Body of pancreas (tissue), 4 donors: ENCODE results near the gene B3GLCT. TPM values are rescaled to one million over a fixed set of nuclear protein-coding genes. Genes with fewer than 3 reads are reported as not detected.

ENCODE experiments used
- ATAC-seq: fragments of 150-250 bp; one replicate; pipeline ENCODE4 v1.9.1; 2016
- DNase-seq, 4 donors: peaks; one replicate each; pipeline ENCODE4 v3.0.0-alpha.2; 2019
- H3K27ac ChIP-seq, 4 donors: fragments of 200-600 bp; sonication (generic); 1 replicate in 3 of 4; 2 replicates in 1 of 4; pipeline versions ENCODE4 v1.5.1 to v1.6.1; 2016 to 2019; ENCODE audit warnings: mild to moderate bottlenecking in 1 of 4, mixed read lengths in 1 of 4, moderate library complexity in 1 of 4
- H3K27me3 ChIP-seq, 2 donors: fragments of 200-600 bp; sonication (generic); one replicate each; pipeline ENCODE4 v1.6.0; 2016; ENCODE audit warnings: mild to moderate bottlenecking in 1 of 2
- H3K36me3 ChIP-seq, 2 donors: fragments of 200-600 bp; sonication (generic); replicated peaks in 1 of 2; 2 replicates each; pipeline ENCODE4 v1.5.1; 2016; ENCODE audit warnings: low read depth in 2 of 2; ENCODE audit not compliant: insufficient read depth in 1 of 2
- H3K4me1 ChIP-seq: fragments of 200-600 bp; sonication (generic); one replicate; pipeline ENCODE4 v1.6.0; 2016
- H3K4me3 ChIP-seq, 2 donors: fragments of 200-600 bp; sonication (generic); 1 replicate in 1 of 2; 2 replicates in 1 of 2; pipeline ENCODE4 v1.5.1; 2016 to 2019
- H3K9me3 ChIP-seq, 3 donors: fragments of 200-600 bp; sonication (generic); 1 replicate in 2 of 3; 2 replicates in 1 of 3; pipeline ENCODE4 v1.5.1; 2016
- POLR2A ChIP-seq, 3 donors: fragments of 450-650 bp; IDR thresholded peaks; one replicate each; pipeline ENCODE4 v1.6.1; 2016; ENCODE audit warnings: antibody characterized with exemption in 3 of 3, mild to moderate bottlenecking in 2 of 3
- WGBS, 2 donors: methylation state at CpG; one replicate each; pipeline ENCODE4 v1.1.5; 2017; 5-methylcytosine and 5-hydroxymethylcytosine counted together
- intact Hi-C: fragments of 100-400 bp; cut with DNase I; formaldehyde crosslinking; loops from one replicate; pipeline ENCODE4 v1.15.1; 2023
- total RNA-seq, 2 donors: library from RNA; depleted of rRNA; stranded (reverse); fragments of >200 nt; gene quantifications; one replicate each; pipeline ENCODE4 v1.1.0, GENCODE V29; 2016
- TF ChIP-seq, protein P1 (sequence below), 7 experiments: fragments of 450-650 bp in 4 of 7; fragments of 200-600 bp in 3 of 7; sonication (generic) in 3 of 7; IDR thresholded peaks; one replicate each; pipeline ENCODE4 v1.5.1; 2016 to 2019; ENCODE audit warnings: antibody characterized with exemption in 7 of 7

Gene B3GLCT
- total RNA-seq, 2 donors from 2014 or later, result 2.0 to 5.2 TPM

DNA sequence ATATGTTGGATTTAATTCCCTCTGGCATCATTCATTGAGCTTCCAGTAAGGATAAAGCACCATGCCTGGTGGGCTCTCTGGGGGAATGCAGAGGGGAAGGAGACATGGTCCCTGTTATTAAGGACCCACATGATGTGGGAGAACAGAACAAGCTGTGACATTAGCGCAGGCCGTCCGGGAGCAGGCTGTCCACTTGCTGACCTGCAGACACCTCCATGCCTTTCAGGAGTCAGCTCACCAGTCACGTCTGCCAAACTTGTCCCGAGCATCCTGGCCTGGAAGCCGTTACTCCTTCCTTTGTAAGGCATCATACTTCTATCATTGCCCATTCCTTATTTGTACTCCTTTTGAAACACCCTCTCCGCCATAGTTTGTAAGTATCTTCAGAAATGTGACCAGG is 23.4 kb downstream of the B3GLCT start:
- no peaks in the 10 kb centered on the region for H3K4me1 ChIP-seq
- H3K4me3 ChIP-seq, result no peak overlapping the region
- H3K36me3 ChIP-seq, result no peaks in the 10 kb centered on the region
- TF ChIP-seq, protein P1, sequence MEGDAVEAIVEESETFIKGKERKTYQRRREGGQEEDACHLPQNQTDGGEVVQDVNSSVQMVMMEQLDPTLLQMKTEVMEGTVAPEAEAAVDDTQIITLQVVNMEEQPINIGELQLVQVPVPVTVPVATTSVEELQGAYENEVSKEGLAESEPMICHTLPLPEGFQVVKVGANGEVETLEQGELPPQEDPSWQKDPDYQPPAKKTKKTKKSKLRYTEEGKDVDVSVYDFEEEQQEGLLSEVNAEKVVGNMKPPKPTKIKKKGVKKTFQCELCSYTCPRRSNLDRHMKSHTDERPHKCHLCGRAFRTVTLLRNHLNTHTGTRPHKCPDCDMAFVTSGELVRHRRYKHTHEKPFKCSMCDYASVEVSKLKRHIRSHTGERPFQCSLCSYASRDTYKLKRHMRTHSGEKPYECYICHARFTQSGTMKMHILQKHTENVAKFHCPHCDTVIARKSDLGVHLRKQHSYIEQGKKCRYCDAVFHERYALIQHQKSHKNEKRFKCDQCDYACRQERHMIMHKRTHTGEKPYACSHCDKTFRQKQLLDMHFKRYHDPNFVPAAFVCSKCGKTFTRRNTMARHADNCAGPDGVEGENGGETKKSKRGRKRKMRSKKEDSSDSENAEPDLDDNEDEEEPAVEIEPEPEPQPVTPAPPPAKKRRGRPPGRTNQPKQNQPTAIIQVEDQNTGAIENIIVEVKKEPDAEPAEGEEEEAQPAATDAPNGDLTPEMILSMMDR (IDR thresholded peaks at IDR 0.05), result no peak
- no peak for TF ChIP-seq POLR2A (IDR thresholded peaks at IDR 0.05)
- intact Hi-C loops, result no loop called here
- no peaks in the 10 kb centered on the region for H3K9me3 ChIP-seq
- ATAC-seq, result no peak
- H3K27ac ChIP-seq, result no peak overlapping the region
- no peaks in the 10 kb centered on the region for H3K27me3 ChIP-seq
- WGBS, 2 donors, result 92 to 97% methylated on average over 7 of the region's 7 CpGs
- DNase-seq, result no peak

DNA sequence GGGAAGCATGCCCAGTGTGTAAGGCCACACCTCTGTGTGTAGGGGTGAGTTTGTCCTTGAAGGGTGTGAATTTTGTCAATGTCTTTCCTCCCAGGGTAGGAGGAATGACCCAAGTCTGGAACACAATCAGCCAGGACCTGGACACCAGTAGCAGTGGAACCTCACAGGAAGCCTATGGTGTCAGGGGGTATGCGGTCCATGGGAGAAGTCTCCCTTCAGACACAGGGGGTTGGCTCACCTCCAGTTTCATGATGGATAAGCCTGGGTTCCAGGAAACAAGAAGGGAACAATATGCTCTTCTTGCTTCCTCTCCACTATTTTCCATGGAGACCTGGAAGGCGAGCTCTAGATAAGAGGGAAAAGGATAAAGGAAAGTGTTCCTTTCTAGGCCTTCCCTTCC is 23.9 kb downstream of the B3GLCT start:
- no peaks in the 10 kb centered on the region for H3K4me1 ChIP-seq
- H3K36me3 ChIP-seq, result no peaks in the 10 kb centered on the region
- H3K9me3 ChIP-seq, result no peaks in the 10 kb centered on the region
- no peak overlapping the region for H3K27ac ChIP-seq
- ATAC-seq (no peak), DNase-seq (no peak)
- no peak overlapping the region for H3K4me3 ChIP-seq
- TF ChIP-seq, protein P1 (IDR thresholded peaks at IDR 0.05), result no peak
- intact Hi-C loops, result no loop called here
- WGBS, 2 donors, result 84 to 87% methylated on average over 2 of the region's 2 CpGs
- H3K27me3 ChIP-seq, result no peaks in the 10 kb centered on the region

DNA sequence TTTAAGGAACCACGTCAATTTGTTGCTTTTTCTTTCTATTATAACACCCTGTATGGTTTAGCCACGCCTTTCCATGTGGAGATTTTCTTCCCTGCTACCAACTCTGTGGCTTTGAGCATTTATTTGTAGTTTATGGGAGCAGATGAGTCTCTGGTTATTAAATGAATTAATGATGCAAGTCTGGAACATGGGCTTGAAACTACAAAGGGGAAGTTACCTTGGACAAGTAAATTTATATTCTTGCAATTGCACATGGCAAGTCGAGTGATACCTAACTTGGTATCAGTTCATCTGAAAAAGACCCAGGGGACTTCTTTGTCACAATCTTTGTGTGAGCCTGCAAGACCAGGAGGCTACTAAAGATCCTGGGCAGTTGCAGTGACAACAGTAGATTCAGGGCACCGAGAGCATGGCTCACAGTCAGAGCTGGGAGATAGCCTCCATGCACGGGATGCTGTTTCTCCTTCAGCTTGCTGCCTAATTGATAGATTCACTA is 24.4 kb downstream of the B3GLCT start:
- intact Hi-C loops, result no loop called here
- Histone ChIP-seq H3K27ac (no peak overlapping the region), H3K4me1 (no peaks in the 10 kb centered on the region), H3K27me3 (no peaks in the 10 kb centered on the region), H3K4me3 (no peak overlapping the region), H3K36me3 (no peaks in the 10 kb centered on the region), H3K9me3 (no peaks in the 10 kb centered on the region)
- 86 to 92% methylated on average over 5 of the region's 5 CpGs for WGBS, 2 donors
- ATAC-seq (no peak), DNase-seq (no peak)
- TF ChIP-seq POLR2A (IDR thresholded peaks at IDR 0.05), result no peak
- TF ChIP-seq, protein P1 (IDR thresholded peaks at IDR 0.05), result no peak

DNA sequence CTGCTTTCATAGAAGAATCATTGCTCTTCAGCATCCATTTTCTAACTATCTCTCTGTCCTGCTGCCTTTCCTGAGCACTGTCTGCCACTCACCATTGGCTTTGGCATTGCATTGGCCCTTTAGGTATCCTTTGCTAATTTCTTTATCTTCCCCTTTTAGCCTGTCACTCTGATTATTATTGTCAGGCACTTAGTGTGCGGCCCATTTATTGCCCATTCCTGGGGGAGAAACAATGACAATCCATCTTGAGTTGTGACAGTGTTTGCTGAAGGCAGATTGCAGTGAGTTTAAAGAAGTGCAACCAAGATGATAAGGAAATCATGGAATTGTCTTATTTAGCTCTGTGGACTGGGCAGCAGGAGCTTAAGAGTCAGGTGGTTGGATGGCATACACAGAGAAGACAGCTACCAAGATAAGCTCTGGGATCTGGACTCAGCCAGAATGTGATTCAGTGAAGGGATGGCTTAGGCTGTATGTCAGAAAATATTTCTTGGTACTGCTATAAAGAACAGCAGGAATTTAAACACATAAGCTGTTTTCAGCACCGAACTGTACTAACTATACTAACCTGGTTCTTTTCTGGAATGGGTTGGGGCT is 25.3 kb downstream of the B3GLCT start:
- no peak for ATAC-seq
- intact Hi-C loops, result no loop called here

More for the DNA sequence above, 25.3 kb downstream of the B3GLCT start:
- H3K4me1 ChIP-seq, result no peaks in the 10 kb centered on the region
- H3K27me3 ChIP-seq, result no peaks in the 10 kb centered on the region
- H3K9me3 ChIP-seq, result no peaks in the 10 kb centered on the region
- no peak for DNase-seq
- whole genome bisulfite sequencing, 2 donors, result 50 to 73% methylated on average over 2 of the region's 2 CpGs
- H3K36me3 ChIP-seq, result no peaks in the 10 kb centered on the region
- TF ChIP-seq POLR2A (IDR thresholded peaks at IDR 0.05), result no peak
- TF ChIP-seq, protein P1 (IDR thresholded peaks at IDR 0.05), result no peak
- H3K27ac ChIP-seq, result no peak overlapping the region
- H3K4me3 ChIP-seq, result no peak overlapping the region
